T-helper 17 cell (primary cell): Measurements from ENCODE around the gene CYTH1. TPM values are rescaled to one million over a fixed set of nuclear protein-coding genes. Genes with fewer than 3 reads are reported as not detected.

ENCODE experiments used
- ATAC-seq: fragments of 150-1000 bp; cut with Tn5 transposase; 2 replicates; pipeline ENCODE4 v1.10.0; 2021; ENCODE audit warnings: mild to moderate bottlenecking, moderate library complexity
- DNase-seq, 3 donors: peaks; one replicate each; pipeline versions ENCODE4 v3.0.0 to v3.0.0-alpha.2; 2020 to 2021
- H3K9me3 ChIP-seq: one replicate; pipeline ENCODE4 v1.7.0; 2013; ENCODE audit warnings: low read length, mild to moderate bottlenecking; ENCODE audit not compliant: control insufficient read depth, poor library complexity, severe bottlenecking
- H3K27ac Mint-ChIP-seq: one replicate; pipeline ENCODE4 v1.8.0; 2022; ENCODE audit warnings: mild to moderate bottlenecking, moderate library complexity, mixed read lengths
- H3K27me3 Mint-ChIP-seq: one replicate; pipeline ENCODE4 v1.8.0; 2022; ENCODE audit warnings: mixed read lengths
- H3K36me3 Mint-ChIP-seq: one replicate; pipeline ENCODE4 v1.8.0; 2022; ENCODE audit warnings: low read depth, mixed read lengths
- H3K4me1 Mint-ChIP-seq: one replicate; pipeline ENCODE4 v1.8.0; 2022; ENCODE audit warnings: mild to moderate bottlenecking, mixed read lengths
- H3K4me3 Mint-ChIP-seq: one replicate; pipeline ENCODE4 v1.8.0; 2022; ENCODE audit warnings: mild to moderate bottlenecking, moderate library complexity, mixed read lengths
- total RNA-seq, 4 donors: library from RNA in 2 of 4; stranded (reverse) in 2 of 4; gene quantifications; one replicate each; pipeline ENCODE4 v1.2.3 and lab custom pipeline; 2022 to 2026

The CYTH1 gene
- total RNA-seq, 2 donors from 2014 or later = 462 to 497 TPM

GRCh38 chr17:78648293-78648692 lies 133.8 kb downstream of the CYTH1 start:
- H3K27ac Mint-ChIP-seq = peak overlapping the region; percentile 96

GRCh38 chr17:78647032-78647431 lies 135.0 kb downstream of the CYTH1 start:
- Mint-ChIP-seq H3K4me1 (peaks cover 11% of the 10 kb centered on the region), H3K4me3 (peak overlapping the region; percentile 42), H3K27me3 (no peaks in the 10 kb centered on the region), H3K36me3 (no peaks in the 10 kb centered on the region), H3K27ac (peak overlapping the region; percentile 96)
- ATAC-seq = no peak
- no peak for DNase-seq
- no peaks in the 10 kb centered on the region for H3K9me3 ChIP-seq

More at GRCh38 chr17:78648293-78648692, 133.8 kb downstream of the CYTH1 start:
- Mint-ChIP-seq H3K27me3 (no peaks in the 10 kb centered on the region), H3K4me3 (no peak overlapping the region), H3K4me1 (peaks cover 11% of the 10 kb centered on the region), H3K36me3 (peaks cover 2% of the 10 kb centered on the region)
- ATAC-seq = no peak
- DNase-seq = no peak
- no peaks in the 10 kb centered on the region for H3K9me3 ChIP-seq

- Mint-ChIP-seq H3K27ac (peak overlapping the region; percentile 96), H3K27me3 (no peaks in the 10 kb centered on the region), H3K4me1 (peaks cover 11% of the 10 kb centered on the region), H3K4me3 (peak overlapping the region; percentile 82), H3K36me3 (no peaks in the 10 kb centered on the region)
- DNase-seq (peak; percentile 34 to 41 (median 37)), ATAC-seq (peak; percentile 95)
- no peaks in the 10 kb centered on the region for H3K9me3 ChIP-seq
Observed at GRCh38 chr17:78645421-78646295, 136.4 kb downstream of the CYTH1 start.

GRCh38 chr17:78644931-78645351 lies 137.1 kb downstream of the CYTH1 start:
- H3K9me3 ChIP-seq = no peaks in the 10 kb centered on the region
- no peak for DNase-seq
- Mint-ChIP-seq H3K4me1 (peaks cover 11% of the 10 kb centered on the region), H3K27me3 (no peaks in the 10 kb centered on the region), H3K27ac (peak overlapping the region; percentile 96), H3K36me3 (no peaks in the 10 kb centered on the region), H3K4me3 (no peak overlapping the region)
- ATAC-seq = no peak

- DNase-seq (no peak), ATAC-seq (no peak)
- Mint-ChIP-seq H3K27me3 (no peaks in the 10 kb centered on the region), H3K4me3 (no peak overlapping the region), H3K27ac (no peak overlapping the region), H3K4me1 (peaks cover 11% of the 10 kb centered on the region), H3K36me3 (no peaks in the 10 kb centered on the region)
- H3K9me3 ChIP-seq = no peaks in the 10 kb centered on the region
Observed at GRCh38 chr17:78644224-78644623, 137.8 kb downstream of the CYTH1 start.

GRCh38 chr17:78643326-78643725 lies 138.7 kb downstream of the CYTH1 start:
- H3K9me3 ChIP-seq = no peaks in the 10 kb centered on the region
- H3K36me3 Mint-ChIP-seq = no peaks in the 10 kb centered on the region
- no peaks in the 10 kb centered on the region for H3K27me3 Mint-ChIP-seq
- peaks cover 15% of the 10 kb centered on the region for H3K4me1 Mint-ChIP-seq
- H3K27ac Mint-ChIP-seq = no peak overlapping the region
- no peak for DNase-seq
- no peak overlapping the region for H3K4me3 Mint-ChIP-seq
- ATAC-seq = no peak

GRCh38 chr17:78642707-78643106 lies 139.4 kb downstream of the CYTH1 start:
- no peak overlapping the region for H3K27ac Mint-ChIP-seq
- no peak overlapping the region for H3K4me3 Mint-ChIP-seq
- H3K4me1 Mint-ChIP-seq = peaks cover 15% of the 10 kb centered on the region
- H3K9me3 ChIP-seq = no peaks in the 10 kb centered on the region
- DNase-seq (no peak), ATAC-seq (no peak)
- no peaks in the 10 kb centered on the region for H3K27me3 Mint-ChIP-seq
- no peaks in the 10 kb centered on the region for H3K36me3 Mint-ChIP-seq

- Mint-ChIP-seq H3K4me3 (no peak overlapping the region), H3K4me1 (peaks cover 15% of the 10 kb centered on the region), H3K27ac (peak overlapping the region; percentile 47), H3K36me3 (no peaks in the 10 kb centered on the region), H3K27me3 (no peaks in the 10 kb centered on the region)
- DNase-seq (no peak), ATAC-seq (no peak)
- no peaks in the 10 kb centered on the region for H3K9me3 ChIP-seq
Observed at GRCh38 chr17:78641666-78642065, 140.4 kb downstream of the CYTH1 start.

- H3K9me3 ChIP-seq = no peaks in the 10 kb centered on the region
- DNase-seq (no peak), ATAC-seq (no peak)
- peaks cover 15% of the 10 kb centered on the region for H3K4me1 Mint-ChIP-seq
- no peaks in the 10 kb centered on the region for H3K27me3 Mint-ChIP-seq
- H3K36me3 Mint-ChIP-seq = no peaks in the 10 kb centered on the region
- no peak overlapping the region for H3K4me3 Mint-ChIP-seq
- H3K27ac Mint-ChIP-seq = peak overlapping the region; percentile 47
Observed at GRCh38 chr17:78641243-78641642, 140.8 kb downstream of the CYTH1 start.

- H3K4me3 Mint-ChIP-seq = no peak overlapping the region
- no peaks in the 10 kb centered on the region for H3K9me3 ChIP-seq
- H3K27me3 Mint-ChIP-seq = no peaks in the 10 kb centered on the region
- DNase-seq = no peak
- H3K27ac Mint-ChIP-seq = peak overlapping the region; percentile 67
- ATAC-seq = no peak
- H3K36me3 Mint-ChIP-seq = no peaks in the 10 kb centered on the region
- peaks cover 10% of the 10 kb centered on the region for H3K4me1 Mint-ChIP-seq
Observed at GRCh38 chr17:78640700-78641099, 141.4 kb downstream of the CYTH1 start.

GRCh38 chr17:78637643-78638420 lies 144.2 kb downstream of the CYTH1 start:
- H3K9me3 ChIP-seq = no peaks in the 10 kb centered on the region
- H3K4me1 Mint-ChIP-seq = peaks cover 4% of the 10 kb centered on the region
- DNase-seq = no peak
- peak overlapping the region; percentile 19 for H3K27ac Mint-ChIP-seq
- no peaks in the 10 kb centered on the region for H3K36me3 Mint-ChIP-seq
- no peaks in the 10 kb centered on the region for H3K27me3 Mint-ChIP-seq
- no peak overlapping the region for H3K4me3 Mint-ChIP-seq
- no peak for ATAC-seq

GRCh38 chr17:78637146-78637545 lies 144.9 kb downstream of the CYTH1 start:
- ATAC-seq = no peak
- Mint-ChIP-seq H3K27me3 (no peaks in the 10 kb centered on the region), H3K27ac (no peak overlapping the region), H3K4me3 (no peak overlapping the region), H3K4me1 (peaks cover 4% of the 10 kb centered on the region), H3K36me3 (no peaks in the 10 kb centered on the region)
- no peaks in the 10 kb centered on the region for H3K9me3 ChIP-seq
- DNase-seq = no peak

GRCh38 chr17:78634154-78634553 lies 147.9 kb downstream of the CYTH1 start:
- DNase-seq (no peak), ATAC-seq (no peak)
- H3K4me3 Mint-ChIP-seq = no peak overlapping the region
- H3K27me3 Mint-ChIP-seq = no peaks in the 10 kb centered on the region
- H3K36me3 Mint-ChIP-seq = no peaks in the 10 kb centered on the region
- no peaks in the 10 kb centered on the region for H3K9me3 ChIP-seq
- H3K4me1 Mint-ChIP-seq = peaks cover 18% of the 10 kb centered on the region
- no peak overlapping the region for H3K27ac Mint-ChIP-seq
